ENCODE measurements around the gene ZNF23.
A peak's percentile ranks its signal among the peaks of the same experiment; 100 is the strongest.

ZNF23 gene

DNA sequence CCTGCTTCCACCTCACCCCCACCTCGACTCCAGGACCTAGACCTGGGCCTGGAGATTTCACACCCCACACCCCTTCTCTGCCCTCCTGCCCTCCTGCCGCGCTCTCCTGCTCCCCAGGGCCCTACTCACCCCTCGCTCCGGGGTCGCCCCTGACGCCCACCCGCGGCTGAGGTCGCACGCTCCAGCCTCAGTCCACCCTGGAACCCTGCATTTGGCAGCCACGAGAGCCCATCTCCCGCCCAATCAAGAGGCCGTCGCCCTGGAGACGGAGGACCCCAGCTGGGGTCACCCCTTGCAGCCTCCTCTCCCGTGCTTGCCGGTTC is 36.3 kb downstream of the ZNF23 start:
- Histone ChIP-seq H3K4me3 (ENCODE audit: low read depth, low read length) (peak overlapping the region; percentile 46), H3K4me1 (no peaks in the 10 kb centered on the region)
- TF ChIP-seq, protein P1, sequence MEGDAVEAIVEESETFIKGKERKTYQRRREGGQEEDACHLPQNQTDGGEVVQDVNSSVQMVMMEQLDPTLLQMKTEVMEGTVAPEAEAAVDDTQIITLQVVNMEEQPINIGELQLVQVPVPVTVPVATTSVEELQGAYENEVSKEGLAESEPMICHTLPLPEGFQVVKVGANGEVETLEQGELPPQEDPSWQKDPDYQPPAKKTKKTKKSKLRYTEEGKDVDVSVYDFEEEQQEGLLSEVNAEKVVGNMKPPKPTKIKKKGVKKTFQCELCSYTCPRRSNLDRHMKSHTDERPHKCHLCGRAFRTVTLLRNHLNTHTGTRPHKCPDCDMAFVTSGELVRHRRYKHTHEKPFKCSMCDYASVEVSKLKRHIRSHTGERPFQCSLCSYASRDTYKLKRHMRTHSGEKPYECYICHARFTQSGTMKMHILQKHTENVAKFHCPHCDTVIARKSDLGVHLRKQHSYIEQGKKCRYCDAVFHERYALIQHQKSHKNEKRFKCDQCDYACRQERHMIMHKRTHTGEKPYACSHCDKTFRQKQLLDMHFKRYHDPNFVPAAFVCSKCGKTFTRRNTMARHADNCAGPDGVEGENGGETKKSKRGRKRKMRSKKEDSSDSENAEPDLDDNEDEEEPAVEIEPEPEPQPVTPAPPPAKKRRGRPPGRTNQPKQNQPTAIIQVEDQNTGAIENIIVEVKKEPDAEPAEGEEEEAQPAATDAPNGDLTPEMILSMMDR (IDR thresholded peaks at IDR 0.05; ENCODE audit: low read depth, low read length) = no peak

DNA sequence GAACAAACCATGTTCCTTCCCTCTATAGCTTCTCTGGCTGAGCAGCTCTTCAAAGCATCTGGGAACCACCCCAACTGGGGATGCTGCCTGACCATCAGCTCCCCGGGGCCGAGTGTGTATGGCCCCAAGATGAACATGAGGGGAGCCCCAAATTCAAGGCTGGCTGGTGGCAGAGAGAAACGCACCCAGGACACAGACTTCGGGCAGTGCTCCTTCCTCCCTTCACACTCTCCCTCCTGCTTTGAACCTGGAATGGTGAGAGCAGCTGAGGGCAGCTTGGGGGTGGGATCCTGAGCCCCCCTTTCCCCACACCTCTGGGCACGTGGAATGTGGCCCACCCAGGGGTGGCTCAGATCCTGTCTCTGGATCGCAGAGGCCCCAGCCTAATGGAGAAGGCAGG is 37.4 kb downstream of the ZNF23 start:
- TF ChIP-seq, protein P1 (IDR thresholded peaks at IDR 0.05; ENCODE audit: low read depth, low read length) = no peak
- no peak for DNase-seq
- Histone ChIP-seq H3K36me3 (no peaks in the 10 kb centered on the region), H3K9me3 (no peaks in the 10 kb centered on the region), H3K27me3 (peaks cover 27% of the 10 kb centered on the region), H3K4me1 (no peaks in the 10 kb centered on the region), H3K4me3 (ENCODE audit: low read depth, low read length) (no peak overlapping the region)

More for the DNA sequence above, 36.3 kb downstream of the ZNF23 start:
- Histone ChIP-seq H3K9me3 (no peaks in the 10 kb centered on the region), H3K27me3 (peaks cover 24% of the 10 kb centered on the region), H3K36me3 (no peaks in the 10 kb centered on the region)
- DNase-seq = no peak

DNA sequence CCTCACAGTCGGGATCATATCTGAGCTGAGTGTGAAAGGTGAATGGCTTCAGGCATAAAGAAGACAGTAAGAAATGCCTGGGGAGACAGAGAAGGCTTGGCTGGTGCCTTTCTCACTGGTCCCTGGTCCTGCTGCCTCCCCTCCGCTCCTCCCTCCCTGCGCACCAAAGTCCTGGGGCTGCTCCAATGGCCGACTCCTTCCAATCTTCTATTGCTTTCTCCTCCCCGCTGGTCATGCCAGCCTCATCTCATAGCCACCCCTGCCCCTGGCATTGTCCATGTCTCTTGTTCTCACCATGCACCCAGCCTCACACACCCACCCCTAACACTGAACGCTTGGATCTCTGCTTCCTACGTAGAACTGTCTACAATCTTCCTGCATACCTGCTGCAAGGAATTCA is 38.2 kb downstream of the ZNF23 start:
- H3K4me1 ChIP-seq = no peaks in the 10 kb centered on the region
- TF ChIP-seq, protein P1 (IDR thresholded peaks at IDR 0.05; ENCODE audit: low read depth, low read length) = no peak
- peaks cover 27% of the 10 kb centered on the region for H3K27me3 ChIP-seq
- no peak for DNase-seq
- no peaks in the 10 kb centered on the region for H3K9me3 ChIP-seq
- H3K4me3 ChIP-seq (ENCODE audit: low read depth, low read length) = no peak overlapping the region
- no peaks in the 10 kb centered on the region for H3K36me3 ChIP-seq

DNA sequence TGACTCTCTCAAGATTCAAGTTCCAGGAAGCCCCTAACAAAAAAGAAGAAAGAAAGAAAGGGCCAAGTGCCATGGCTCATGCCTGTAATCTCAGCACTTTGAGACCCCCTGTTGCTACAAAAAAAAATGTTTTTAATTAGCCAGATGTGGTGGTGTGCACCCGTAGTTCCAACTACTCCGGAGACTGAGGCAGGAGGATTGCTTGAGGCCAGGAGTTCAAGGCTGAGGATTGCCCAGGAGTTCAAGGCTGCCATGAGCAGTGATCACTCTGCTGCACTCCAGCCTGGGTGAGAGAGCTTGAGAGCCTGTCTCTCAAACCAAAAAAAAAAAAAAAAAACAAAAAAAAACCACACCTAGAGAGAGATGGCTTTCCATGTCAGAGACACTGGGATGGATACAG is 39.0 kb downstream of the ZNF23 start:
- no peaks in the 10 kb centered on the region for H3K9me3 ChIP-seq
- TF ChIP-seq, protein P1 (IDR thresholded peaks at IDR 0.05; ENCODE audit: low read depth, low read length) = no peak
- peaks cover 27% of the 10 kb centered on the region for H3K27me3 ChIP-seq

DNA sequence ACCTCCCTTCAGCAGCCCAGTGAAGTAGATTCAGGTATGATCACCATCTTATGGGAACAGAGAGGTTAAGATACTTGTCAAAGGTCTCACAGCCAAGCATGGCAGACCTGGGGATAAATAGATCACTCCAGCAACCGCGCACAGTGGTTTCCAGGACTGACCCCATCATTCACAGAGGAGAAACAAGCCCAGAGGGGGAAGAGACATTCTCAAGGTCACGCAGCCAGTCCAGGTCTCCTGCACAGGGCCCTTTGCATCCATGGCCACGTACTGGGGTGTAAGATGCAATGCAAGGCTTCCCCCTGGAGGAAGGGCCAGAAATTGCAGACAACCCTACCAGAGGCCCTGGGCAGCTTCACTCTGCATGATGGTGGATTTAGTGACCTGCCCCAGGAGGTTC is 40.1 kb downstream of the ZNF23 start:
- Histone ChIP-seq H3K4me3 (ENCODE audit: low read depth, low read length) (no peak overlapping the region), H3K27me3 (peaks cover 27% of the 10 kb centered on the region), H3K9me3 (no peaks in the 10 kb centered on the region), H3K36me3 (no peaks in the 10 kb centered on the region), H3K4me1 (no peaks in the 10 kb centered on the region)
- TF ChIP-seq, protein P1 (IDR thresholded peaks at IDR 0.05; ENCODE audit: low read depth, low read length) = peak; percentile 59
- peak; percentile 40 for DNase-seq

More for the DNA sequence above, 39.0 kb downstream of the ZNF23 start:
- H3K4me3 ChIP-seq (ENCODE audit: low read depth, low read length) = no peak overlapping the region
- H3K36me3 ChIP-seq = no peaks in the 10 kb centered on the region
- no peaks in the 10 kb centered on the region for H3K4me1 ChIP-seq
- no peak for DNase-seq

DNA sequence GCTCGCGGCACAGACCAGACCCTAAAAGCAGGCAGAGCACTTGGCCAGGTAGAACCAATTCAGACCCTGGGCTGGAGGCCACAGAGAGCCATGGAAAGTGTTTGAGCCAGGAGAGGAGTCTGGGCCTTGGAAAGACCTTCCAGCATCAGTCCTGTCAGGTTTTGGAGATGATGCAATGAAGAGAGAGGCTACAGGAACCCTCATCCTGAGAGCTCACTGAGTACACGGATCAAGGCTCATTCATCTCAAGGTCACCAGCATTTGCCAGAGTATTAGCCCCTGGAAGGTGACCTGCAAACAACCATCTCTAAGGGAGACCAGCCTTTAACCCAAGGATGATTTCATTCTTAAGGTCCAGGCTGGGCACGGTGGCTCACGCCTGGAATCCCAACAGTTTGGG is 48.0 kb downstream of the ZNF23 start:
- Histone ChIP-seq H3K9me3 (no peaks in the 10 kb centered on the region), H3K4me1 (no peaks in the 10 kb centered on the region), H3K4me3 (ENCODE audit: low read depth, low read length) (no peak overlapping the region), H3K27me3 (peaks cover 21% of the 10 kb centered on the region), H3K36me3 (no peaks in the 10 kb centered on the region)
- no peak for DNase-seq
- TF ChIP-seq, protein P1 (IDR thresholded peaks at IDR 0.05; ENCODE audit: low read depth, low read length) = no peak
